Activated T-cell treated with anti-CD3 and anti-CD28 coated beads, Interleukin-2, amount 50 U/mL, for 72 hours (primary cell): ENCODE measurements around the gene LSM6. TPM values are rescaled to one million over a fixed set of nuclear protein-coding genes. Genes with fewer than 3 reads are reported as not detected.

Source experiments
- ATAC-seq, 2 donors: fragments of 150-1000 bp; cut with Tn5 transposase; replicated peaks in 1 of 2; 2 replicates each; pipeline ENCODE4 v1.10.0; 2021; ENCODE audit warnings: moderate library complexity in 2 of 2, mild to moderate bottlenecking in 1 of 2
- DNase-seq, 2 donors: peaks; one replicate each; pipeline ENCODE4 v3.0.0; 2021 to 2022; ENCODE audit warnings: mixed read lengths in 1 of 2
- H3K27ac Mint-ChIP-seq: one replicate; pipeline ENCODE4 v1.8.0; 2022; ENCODE audit warnings: mild to moderate bottlenecking, moderate library complexity, mixed read lengths
- H3K27me3 Mint-ChIP-seq: one replicate; pipeline ENCODE4 v1.8.0; 2022; ENCODE audit warnings: low read depth, mixed read lengths
- H3K36me3 Mint-ChIP-seq, 2 donors: one replicate each; pipeline ENCODE4 v1.8.0; 2022; ENCODE audit warnings: mixed read lengths in 2 of 2, mild to moderate bottlenecking in 1 of 2; ENCODE audit not compliant: insufficient read depth in 2 of 2
- H3K4me1 Mint-ChIP-seq: one replicate; pipeline ENCODE4 v1.8.0; 2022; ENCODE audit warnings: low read depth, mixed read lengths
- H3K4me3 Mint-ChIP-seq, 2 donors: one replicate each; pipeline ENCODE4 v1.8.0; 2022; ENCODE audit warnings: mild to moderate bottlenecking in 2 of 2, mixed read lengths in 2 of 2, moderate library complexity in 2 of 2
- H3K9me3 Mint-ChIP-seq, 2 donors: one replicate each; pipeline ENCODE4 v1.8.0; 2022; ENCODE audit warnings: mixed read lengths in 2 of 2
- total RNA-seq, 2 donors: library from RNA; stranded (reverse); gene quantifications; one replicate each; pipeline ENCODE4 v1.2.3, GENCODE V29; 2022

Gene LSM6
- 10 to 100 TPM; 54.6 to 55.1 TPM for total RNA-seq

GRCh38 chr4:146175541-146176453 lies at the start of gene LSM6:
TSS of gene LSM6 (plus strand) at chr4:146175718. CDS start at chr4:146182922, 7,204 bp downstream.
- ATAC-seq (peak; percentile 94 to 96), DNase-seq (peak; percentile 85)
- Mint-ChIP-seq H3K4me1 (peaks cover 47% of the 10 kb centered on the region), H3K27ac (peak within 1 kb of the TSS; percentile 99), H3K36me3 (peaks cover 0 to 1% of the 10 kb centered on the region in 2 donors), H3K4me3 (peak within 1 kb of the TSS; percentile 86 to 98), H3K27me3 (no peaks in the 10 kb centered on the region), H3K9me3 (no peaks in the 10 kb centered on the region)

DNA sequence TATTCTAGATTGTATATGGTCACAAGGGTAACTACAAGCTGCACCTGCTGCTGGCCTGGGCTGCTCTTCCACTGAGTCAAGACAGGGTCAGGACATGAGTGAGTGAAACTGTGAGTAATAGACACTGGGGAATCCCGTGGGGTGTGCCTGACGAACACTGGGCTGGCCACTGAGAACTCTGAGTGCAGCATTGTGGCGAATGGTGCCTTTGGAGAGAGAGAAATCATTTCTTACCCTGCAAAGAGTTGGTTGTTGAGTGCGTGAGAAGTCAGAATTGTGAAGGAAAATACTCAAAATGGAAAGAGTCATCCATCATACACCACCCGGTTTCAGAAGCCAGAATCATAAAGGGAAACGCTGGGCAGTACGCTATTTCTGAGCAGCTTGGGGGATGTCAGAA lies 43.1 kb upstream of the LSM6 start:
- peaks cover 25% of the 10 kb centered on the region for H3K27me3 Mint-ChIP-seq
- H3K27ac Mint-ChIP-seq, result peak overlapping the region; percentile 86
- DNase-seq, result peak; percentile 84 to 89
- H3K9me3 Mint-ChIP-seq, result no peaks in the 10 kb centered on the region
- H3K4me3 Mint-ChIP-seq, result peak overlapping the region; percentile 57 to 65
- peaks cover 2 to 3% of the 10 kb centered on the region in 2 donors for H3K36me3 Mint-ChIP-seq
- peak; percentile 98 to 99 for ATAC-seq
- H3K4me1 Mint-ChIP-seq, result peaks cover 37% of the 10 kb centered on the region

GRCh38 chr4:146134761-146135445 lies 40.6 kb upstream of the LSM6 start:
- Mint-ChIP-seq H3K27me3 (peaks cover 41% of the 10 kb centered on the region), H3K4me1 (peaks cover 37% of the 10 kb centered on the region), H3K4me3 (no peak overlapping the region), H3K36me3 (peaks cover 2 to 3% of the 10 kb centered on the region in 2 donors), H3K27ac (no peak overlapping the region), H3K9me3 (no peaks in the 10 kb centered on the region)
- DNase-seq (no peak), ATAC-seq (no peak)

GRCh38 chr4:146135941-146136340 lies 39.6 kb upstream of the LSM6 start:
- no peak overlapping the region for H3K4me3 Mint-ChIP-seq
- peaks cover 39% of the 10 kb centered on the region for H3K27me3 Mint-ChIP-seq
- DNase-seq (no peak), ATAC-seq (no peak)
- peaks cover 28% of the 10 kb centered on the region for H3K4me1 Mint-ChIP-seq
- no peak overlapping the region for H3K27ac Mint-ChIP-seq
- no peaks in the 10 kb centered on the region for H3K9me3 Mint-ChIP-seq
- H3K36me3 Mint-ChIP-seq, result peaks cover 2 to 3% of the 10 kb centered on the region in 2 donors

- no peak overlapping the region for H3K4me3 Mint-ChIP-seq
- no peak for ATAC-seq
- no peaks in the 10 kb centered on the region for H3K36me3 Mint-ChIP-seq
- no peaks in the 10 kb centered on the region for H3K9me3 Mint-ChIP-seq
- DNase-seq, result no peak
- H3K27me3 Mint-ChIP-seq, result peaks cover 29% of the 10 kb centered on the region
- no peaks in the 10 kb centered on the region for H3K4me1 Mint-ChIP-seq
- H3K27ac Mint-ChIP-seq, result no peak overlapping the region
Measured at GRCh38 chr4:146142768-146143167, 32.8 kb upstream of the LSM6 start.

DNA sequence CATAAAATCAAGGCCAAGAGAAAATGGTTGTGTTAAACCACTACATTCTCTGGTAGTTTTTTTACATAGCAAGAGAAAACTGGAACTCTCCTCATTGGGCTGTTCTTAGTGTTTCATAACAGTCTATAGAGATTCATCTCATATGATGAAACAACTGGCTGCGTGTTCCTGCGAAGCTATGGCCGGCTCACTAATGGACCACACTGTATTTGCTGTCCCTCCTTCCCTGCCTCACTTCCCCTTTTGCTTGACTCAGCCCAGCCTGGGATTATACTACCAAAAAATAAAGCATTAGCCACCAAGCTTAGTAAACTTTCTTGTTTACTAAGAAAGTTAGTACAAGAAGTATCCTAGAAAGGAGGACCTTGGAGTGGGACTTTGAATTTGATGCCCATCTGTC lies 31.6 kb upstream of the LSM6 start:
- no peaks in the 10 kb centered on the region for H3K36me3 Mint-ChIP-seq
- H3K27me3 Mint-ChIP-seq, result peaks cover 23% of the 10 kb centered on the region
- DNase-seq, result no peak
- H3K4me1 Mint-ChIP-seq, result no peaks in the 10 kb centered on the region
- ATAC-seq, result no peak
- no peak overlapping the region for H3K4me3 Mint-ChIP-seq
- H3K9me3 Mint-ChIP-seq, result no peaks in the 10 kb centered on the region
- no peak overlapping the region for H3K27ac Mint-ChIP-seq

- Mint-ChIP-seq H3K9me3 (no peaks in the 10 kb centered on the region), H3K36me3 (no peaks in the 10 kb centered on the region), H3K27ac (no peak overlapping the region), H3K4me3 (no peak overlapping the region), H3K27me3 (peaks cover 6% of the 10 kb centered on the region), H3K4me1 (no peaks in the 10 kb centered on the region)
- ATAC-seq (no peak), DNase-seq (no peak)
Measured at GRCh38 chr4:146146918-146147317, 28.6 kb upstream of the LSM6 start.

DNA sequence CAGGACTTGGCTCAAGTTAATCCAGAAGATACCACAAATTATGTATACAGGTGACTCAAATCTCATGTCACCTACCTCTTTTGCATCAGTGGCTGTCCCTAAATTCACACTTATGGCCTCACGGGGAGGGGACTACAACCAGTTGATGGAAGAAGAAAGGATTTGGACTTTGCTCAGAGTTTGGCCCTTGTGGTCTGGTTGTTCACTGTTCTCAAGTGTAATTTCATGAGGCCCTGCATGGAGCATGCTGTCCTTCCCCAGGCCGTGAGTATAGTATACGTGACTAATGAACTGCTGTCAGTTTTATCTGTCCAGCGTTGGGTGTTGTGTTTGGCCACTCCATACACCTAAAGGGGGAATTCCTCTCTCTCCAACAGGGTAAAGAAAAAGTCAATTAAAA lies 27.5 kb upstream of the LSM6 start:
- DNase-seq, result no peak
- ATAC-seq, result no peak
- Mint-ChIP-seq H3K9me3 (no peaks in the 10 kb centered on the region), H3K27me3 (peaks cover 6% of the 10 kb centered on the region), H3K36me3 (no peaks in the 10 kb centered on the region), H3K4me1 (no peaks in the 10 kb centered on the region), H3K4me3 (no peak overlapping the region), H3K27ac (no peak overlapping the region)

GRCh38 chr4:146154057-146154456 lies 21.5 kb upstream of the LSM6 start:
- no peak for ATAC-seq
- Mint-ChIP-seq H3K4me1 (peaks cover 10% of the 10 kb centered on the region), H3K27me3 (peaks cover 27% of the 10 kb centered on the region), H3K27ac (no peak overlapping the region), H3K4me3 (no peak overlapping the region), H3K36me3 (peaks cover 2 to 4% of the 10 kb centered on the region in 2 donors), H3K9me3 (peaks cover 0 to 2% of the 10 kb centered on the region in 2 donors)
- DNase-seq, result no peak

DNA sequence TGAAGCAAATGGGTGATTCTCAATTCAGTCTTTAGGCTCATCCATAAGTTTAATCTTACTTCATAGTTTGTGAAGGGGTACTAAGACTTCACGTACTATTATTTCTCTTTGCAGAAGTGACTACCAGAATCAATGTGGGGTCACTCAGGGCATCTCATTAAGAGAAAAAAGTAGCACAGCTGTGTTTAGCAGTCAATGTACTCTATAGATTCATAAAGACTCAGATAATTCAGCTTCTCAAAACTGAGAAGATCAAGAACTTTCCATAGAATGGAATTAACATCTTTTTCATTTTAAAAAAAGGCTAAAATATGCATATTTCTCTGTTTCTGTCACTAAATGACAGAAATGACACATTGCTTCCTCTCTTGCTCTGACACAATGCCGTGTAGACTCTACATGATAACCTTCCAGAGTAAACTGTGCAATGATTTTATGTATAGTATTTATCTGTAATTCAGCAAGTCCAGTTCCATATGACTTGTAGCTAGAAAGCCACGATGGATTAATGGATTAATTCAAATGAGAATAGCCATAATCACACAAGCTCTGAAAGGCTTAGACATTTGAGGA lies 20.3 kb upstream of the LSM6 start:
- Mint-ChIP-seq H3K4me3 (no peak overlapping the region), H3K27me3 (peaks cover 27% of the 10 kb centered on the region), H3K27ac (no peak overlapping the region), H3K9me3 (peaks cover 0 to 2% of the 10 kb centered on the region in 2 donors), H3K36me3 (peaks cover 2 to 4% of the 10 kb centered on the region in 2 donors), H3K4me1 (peaks cover 18% of the 10 kb centered on the region)
- ATAC-seq (peak; percentile 75 to 79), DNase-seq (no peak)

- peaks cover 5% of the 10 kb centered on the region in 2 donors for H3K9me3 Mint-ChIP-seq
- peaks cover 6 to 9% of the 10 kb centered on the region in 2 donors for H3K36me3 Mint-ChIP-seq
- ATAC-seq, result no peak
- no peak overlapping the region for H3K27ac Mint-ChIP-seq
- DNase-seq, result no peak
- peaks cover 18% of the 10 kb centered on the region for H3K4me1 Mint-ChIP-seq
- no peak overlapping the region for H3K4me3 Mint-ChIP-seq
- H3K27me3 Mint-ChIP-seq, result peaks cover 27% of the 10 kb centered on the region
Measured at GRCh38 chr4:146158036-146158745, 17.3 kb upstream of the LSM6 start.

- peaks cover 6 to 11% of the 10 kb centered on the region in 2 donors for H3K36me3 Mint-ChIP-seq
- peak overlapping the region in 1 of 2 donors; percentile 58 for H3K4me3 Mint-ChIP-seq
- no peak overlapping the region for H3K27ac Mint-ChIP-seq
- peaks cover 5 to 8% of the 10 kb centered on the region in 2 donors for H3K9me3 Mint-ChIP-seq
- DNase-seq, result peak in 1 of 2 donors; percentile 29
- ATAC-seq, result peak; percentile 75 to 93
- H3K27me3 Mint-ChIP-seq, result peaks cover 14% of the 10 kb centered on the region
- peaks cover 20% of the 10 kb centered on the region for H3K4me1 Mint-ChIP-seq
Measured at GRCh38 chr4:146159384-146160058, 16.0 kb upstream of the LSM6 start.
